IPS-20b (cell line): ENCODE measurements around the gene METRN.
"Not testable (repeated sequence)": the region's sequence is repeated elsewhere in the genome, so short reads cannot be mapped to it uniquely, and the experiment has no call there.

ENCODE experiments used
- H3K27ac ChIP-seq: one replicate; pipeline ENCODE4 v1.5.1; 2013; ENCODE audit warnings: low read length
- H3K27me3 ChIP-seq: 2 replicates; pipeline ENCODE4 v1.6.1; 2013; ENCODE audit warnings: mild to moderate bottlenecking, low read length, inconsistent platforms; ENCODE audit not compliant: insufficient read depth
- H3K36me3 ChIP-seq: 2 replicates; pipeline ENCODE4 v1.6.1; 2013; ENCODE audit warnings: low read depth, mild to moderate bottlenecking, inconsistent platforms, low read length, moderate library complexity; ENCODE audit not compliant: insufficient read depth
- H3K4me1 ChIP-seq: 2 replicates; pipeline ENCODE4 v1.6.1; 2013; ENCODE audit warnings: mild to moderate bottlenecking, control low read depth, inconsistent platforms, low read length, moderate library complexity; ENCODE audit not compliant: insufficient read depth
- H3K4me3 ChIP-seq: 2 replicates; pipeline ENCODE4 v1.5.1; 2013; ENCODE audit warnings: mild to moderate bottlenecking, low read length, inconsistent platforms
- H3K9ac ChIP-seq: 2 replicates; pipeline ENCODE4 v1.6.1; 2013; ENCODE audit warnings: low read depth, mild to moderate bottlenecking, inconsistent platforms, low read length, moderate library complexity
- H3K9me3 ChIP-seq: 2 replicates; pipeline ENCODE4 v1.6.1; 2013; ENCODE audit warnings: mild to moderate bottlenecking, low read depth, low read length, inconsistent platforms; ENCODE audit not compliant: insufficient read depth

METRN gene

GRCh38 chr16:741986-742629, 27.2 kb downstream of the METRN start:
- H3K4me3 ChIP-seq: no peak overlapping the region
- 0 out of 2 replicates have a peak, but pooled peaks cover under 1% of the 10 kb centered on the region for H3K36me3 ChIP-seq
- no peak overlapping the region for H3K9ac ChIP-seq
- H3K4me1 ChIP-seq: no peaks in the 10 kb centered on the region; the same call in 1 of the 2 replicates
- H3K27me3 ChIP-seq: no peaks in the 10 kb centered on the region
- H3K9me3 ChIP-seq: no peaks in the 10 kb centered on the region
- no peak overlapping the region for H3K27ac ChIP-seq

- not testable (repeated sequence) for H3K36me3 ChIP-seq, H3K9me3 ChIP-seq, H3K4me1 ChIP-seq, H3K4me3 ChIP-seq, H3K27ac ChIP-seq, H3K27me3 ChIP-seq, H3K9ac ChIP-seq
These were observed 28.0 kb downstream of the METRN start for GRCh38 chr16:742894-743293.

DNA sequence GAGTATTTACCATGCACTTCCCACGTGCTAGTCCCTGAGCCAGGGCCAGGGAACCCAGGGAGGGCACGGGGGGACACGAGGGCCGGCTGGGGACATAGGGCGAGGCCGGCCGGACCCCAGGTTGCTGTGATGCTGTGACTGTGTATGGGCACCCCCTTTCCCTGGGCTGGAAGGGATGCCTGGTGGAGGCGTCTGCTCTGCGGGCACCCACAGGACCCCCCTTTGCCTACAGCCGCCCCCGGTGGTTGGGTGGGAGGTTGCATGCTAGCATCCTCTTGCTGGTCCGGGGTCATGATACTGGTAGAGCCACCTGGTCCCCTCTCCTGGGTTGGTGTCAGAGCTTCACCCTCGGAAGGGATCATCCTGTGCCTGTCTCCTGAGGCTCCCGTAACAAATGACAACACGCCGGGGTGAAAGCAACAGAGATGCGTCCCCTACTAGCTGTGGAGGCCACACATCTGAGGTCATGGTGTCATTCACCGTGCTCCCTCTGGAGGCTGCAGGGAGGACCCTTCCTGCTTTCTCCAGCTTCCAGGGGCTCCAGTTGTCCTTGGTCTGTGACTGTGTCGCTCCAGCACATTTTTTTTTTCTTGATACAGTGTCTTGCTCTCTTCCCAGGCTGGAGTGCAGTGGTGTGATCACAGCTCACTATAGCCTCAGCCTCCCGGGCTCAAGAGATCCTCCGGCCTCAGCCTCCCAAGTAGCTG, 29.0 kb downstream of the METRN start:
- H3K9ac ChIP-seq: no peak overlapping the region
- H3K4me3 ChIP-seq: no peak overlapping the region
- no peaks in the 10 kb centered on the region for H3K36me3 ChIP-seq
- H3K27me3 ChIP-seq: no peaks in the 10 kb centered on the region
- no peaks in the 10 kb centered on the region for H3K9me3 ChIP-seq
- H3K4me1 ChIP-seq: no peaks in the 10 kb centered on the region; the same call in 1 of the 2 replicates
- H3K27ac ChIP-seq: no peak overlapping the region

GRCh38 chr16:745739-746138, 30.8 kb downstream of the METRN start:
- Histone ChIP-seq H3K9me3 (no peaks in the 10 kb centered on the region), H3K27me3 (no peaks in the 10 kb centered on the region), H3K36me3 (no peaks in the 10 kb centered on the region), H3K4me1 (no peaks in the 10 kb centered on the region; the same call in 1 of the 2 replicates), H3K27ac (no peak overlapping the region), H3K9ac (no peak overlapping the region), H3K4me3 (no peak overlapping the region)

DNA sequence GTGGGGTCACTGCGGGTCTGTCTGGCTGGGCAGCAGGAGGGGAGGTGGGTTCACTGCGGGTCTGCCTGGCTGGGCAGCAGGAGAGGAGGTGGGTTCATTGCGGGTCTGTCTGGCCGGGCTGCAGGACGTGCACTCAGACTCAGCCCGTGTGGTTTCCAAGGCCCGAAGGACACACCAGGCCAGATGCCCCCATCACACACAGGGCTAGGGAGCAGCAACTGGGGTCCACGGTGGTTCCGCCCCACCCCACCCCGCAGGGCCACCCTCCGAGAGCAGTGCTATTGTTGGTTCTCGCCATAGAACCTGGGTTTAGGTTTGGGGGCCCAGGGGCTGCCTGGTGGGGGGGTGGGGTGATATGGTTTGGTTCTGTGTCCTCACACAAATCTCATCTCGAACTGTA, 31.7 kb downstream of the METRN start:
- H3K27me3 ChIP-seq: no peaks in the 10 kb centered on the region
- no peaks in the 10 kb centered on the region for H3K9me3 ChIP-seq
- H3K4me1 ChIP-seq: peaks cover 3% of the 10 kb centered on the region; the same call in 1 of the 2 replicates
- H3K4me3 ChIP-seq: no peak overlapping the region
- no peak overlapping the region for H3K9ac ChIP-seq
- no peaks in the 10 kb centered on the region for H3K36me3 ChIP-seq
- no peak overlapping the region for H3K27ac ChIP-seq

DNA sequence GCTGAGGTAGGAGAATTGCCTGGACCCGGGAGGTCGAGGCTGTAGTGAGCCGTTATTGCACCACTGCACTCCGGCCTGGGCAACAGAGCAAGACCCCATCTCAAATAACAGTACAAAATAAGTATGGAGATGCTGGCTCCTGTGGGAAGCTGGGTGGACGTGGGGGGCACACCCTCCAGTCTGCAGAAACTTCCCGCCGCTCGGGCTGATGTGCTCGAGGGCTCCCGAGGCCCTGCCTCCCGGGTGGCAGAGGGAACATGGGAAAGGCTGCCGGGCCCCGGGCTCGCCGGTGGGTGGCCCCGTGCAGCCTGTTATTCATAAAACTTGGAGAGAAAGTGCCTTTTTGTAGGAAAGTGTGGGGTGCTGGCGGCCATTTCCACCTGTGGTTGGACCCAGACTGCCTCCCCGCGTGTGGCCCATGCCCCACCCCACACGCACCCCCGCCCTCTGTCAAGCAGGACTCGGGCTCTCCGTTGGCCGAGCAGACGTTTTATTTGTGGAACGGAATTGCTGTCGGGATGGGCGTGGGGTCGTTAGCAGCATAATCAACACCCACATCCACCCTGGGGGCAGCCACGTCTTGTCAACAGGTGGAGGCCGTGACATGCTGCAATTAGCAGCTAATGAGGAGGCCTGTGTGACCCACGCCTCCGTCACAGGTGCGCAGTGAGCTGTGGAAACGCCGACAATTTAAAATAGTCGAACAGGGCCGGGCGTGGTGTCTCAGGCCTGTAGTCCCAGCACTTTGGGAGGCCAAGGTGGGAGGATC, 33.2 kb downstream of the METRN start:
- Histone ChIP-seq H3K4me1 (peaks cover 10% of the 10 kb centered on the region; the same call in 1 of the 2 replicates), H3K27me3 (no peaks in the 10 kb centered on the region), H3K27ac (no peak overlapping the region), H3K4me3 (no peak overlapping the region), H3K36me3 (no peaks in the 10 kb centered on the region), H3K9ac (no peak overlapping the region), H3K9me3 (no peaks in the 10 kb centered on the region)

GRCh38 chr16:749010-749409, 34.1 kb downstream of the METRN start:
- no peaks in the 10 kb centered on the region for H3K9me3 ChIP-seq
- H3K36me3 ChIP-seq: no peaks in the 10 kb centered on the region
- H3K27me3 ChIP-seq: no peaks in the 10 kb centered on the region
- H3K4me3 ChIP-seq: no peak overlapping the region
- peaks cover 10% of the 10 kb centered on the region; the same call in 1 of the 2 replicates for H3K4me1 ChIP-seq
- H3K9ac ChIP-seq: no peak overlapping the region
- H3K27ac ChIP-seq: no peak overlapping the region

DNA sequence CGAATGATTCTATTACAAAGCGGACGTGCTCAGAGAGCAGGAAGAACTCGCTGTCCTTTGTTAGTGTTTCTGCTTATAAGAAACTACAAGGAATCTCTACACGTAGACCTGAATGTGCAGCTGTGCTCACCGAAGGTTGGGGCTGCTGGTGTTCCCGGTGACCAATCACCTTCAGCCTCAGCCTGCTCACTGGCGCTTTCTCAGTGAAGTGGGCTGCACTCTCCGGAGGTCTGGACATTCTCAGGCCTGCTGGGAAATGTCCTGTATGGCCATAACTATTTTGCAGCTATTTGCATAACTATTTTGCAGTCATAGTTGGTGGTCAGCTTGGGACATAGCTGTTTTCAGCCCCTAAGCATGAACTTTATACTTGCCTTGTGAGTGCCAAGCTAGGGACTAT, 35.6 kb downstream of the METRN start:
- Histone ChIP-seq H3K36me3 (no peaks in the 10 kb centered on the region), H3K27ac (no peak overlapping the region), H3K9ac (no peak overlapping the region), H3K9me3 (no peaks in the 10 kb centered on the region), H3K27me3 (no peaks in the 10 kb centered on the region), H3K4me3 (no peak overlapping the region), H3K4me1 (peaks cover 10% of the 10 kb centered on the region; the same call in 1 of the 2 replicates)

DNA sequence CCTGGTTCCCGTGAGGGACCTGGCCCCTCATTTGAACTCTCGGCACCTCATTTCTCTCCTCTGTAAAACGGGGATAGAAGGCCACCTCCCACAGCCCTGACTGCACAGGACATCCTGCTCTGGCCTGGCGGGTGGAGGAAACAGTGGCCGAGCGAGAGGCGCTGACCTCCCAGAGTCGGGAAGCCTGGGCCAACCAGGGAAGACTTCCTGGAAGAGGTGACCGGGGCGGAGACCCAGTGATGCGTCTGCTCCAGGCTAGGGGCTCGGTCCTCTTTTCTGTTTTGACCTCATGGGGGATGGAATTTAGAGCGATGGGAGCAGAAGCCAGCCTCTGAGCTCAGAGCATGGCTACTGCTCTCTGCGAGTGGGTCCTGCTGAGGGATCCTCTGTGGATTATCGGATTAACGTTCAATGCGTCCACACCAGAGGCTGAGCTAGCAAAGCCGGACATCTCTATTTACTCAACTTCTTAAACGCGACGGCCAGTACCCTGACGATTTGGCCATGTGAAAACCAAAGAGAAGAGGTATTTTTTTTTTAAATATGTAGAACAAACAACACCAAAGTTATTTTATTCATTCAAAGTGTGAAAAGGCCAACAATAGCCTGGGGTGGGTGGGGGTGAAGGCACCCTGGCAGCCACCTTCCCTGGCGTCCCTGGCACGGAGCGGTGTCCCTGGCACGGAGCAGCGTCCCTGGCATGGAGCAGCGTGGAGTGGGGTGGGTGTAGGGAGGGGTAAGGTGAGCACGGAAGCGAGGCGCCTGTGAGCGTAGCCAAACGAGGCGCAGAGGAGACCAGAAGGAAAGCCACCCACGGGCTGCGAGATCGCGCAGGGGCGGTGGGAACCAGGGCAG, 36.5 kb downstream of the METRN start:
- peak overlapping the region; percentile 24; the same call in 1 of the 2 replicates for H3K4me3 ChIP-seq
- H3K27me3 ChIP-seq: no peaks in the 10 kb centered on the region

DNA sequence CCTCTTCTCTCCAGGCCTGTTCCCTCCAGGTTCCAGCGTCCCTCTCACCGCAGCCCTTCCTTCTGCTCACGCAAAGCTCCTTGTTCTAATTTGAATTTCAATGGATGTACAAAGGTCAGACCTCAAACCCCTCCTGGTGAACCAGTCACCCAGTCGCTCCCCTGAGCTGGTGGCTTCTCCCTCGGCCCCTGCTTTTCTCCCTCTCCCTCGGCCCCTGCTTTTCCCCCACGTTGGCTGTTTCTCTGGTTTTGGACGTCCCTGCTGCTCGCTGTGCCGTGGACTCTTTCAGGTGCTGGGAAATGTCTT, 37.0 kb downstream of the METRN start:
- Histone ChIP-seq H3K36me3 (no peaks in the 10 kb centered on the region), H3K27me3 (no peaks in the 10 kb centered on the region), H3K27ac (no peak overlapping the region), H3K4me1 (peaks cover 10% of the 10 kb centered on the region; the same call in 1 of the 2 replicates), H3K4me3 (peak overlapping the region; percentile 24; the same call in 1 of the 2 replicates), H3K9ac (no peak overlapping the region), H3K9me3 (no peaks in the 10 kb centered on the region; the same call in 1 of the 2 replicates)

More for the DNA sequence above, 36.5 kb downstream of the METRN start:
- H3K9ac ChIP-seq: no peak overlapping the region
- H3K9me3 ChIP-seq: no peaks in the 10 kb centered on the region
- no peaks in the 10 kb centered on the region for H3K36me3 ChIP-seq
- peaks cover 10% of the 10 kb centered on the region; the same call in 1 of the 2 replicates for H3K4me1 ChIP-seq
- H3K27ac ChIP-seq: no peak overlapping the region

DNA sequence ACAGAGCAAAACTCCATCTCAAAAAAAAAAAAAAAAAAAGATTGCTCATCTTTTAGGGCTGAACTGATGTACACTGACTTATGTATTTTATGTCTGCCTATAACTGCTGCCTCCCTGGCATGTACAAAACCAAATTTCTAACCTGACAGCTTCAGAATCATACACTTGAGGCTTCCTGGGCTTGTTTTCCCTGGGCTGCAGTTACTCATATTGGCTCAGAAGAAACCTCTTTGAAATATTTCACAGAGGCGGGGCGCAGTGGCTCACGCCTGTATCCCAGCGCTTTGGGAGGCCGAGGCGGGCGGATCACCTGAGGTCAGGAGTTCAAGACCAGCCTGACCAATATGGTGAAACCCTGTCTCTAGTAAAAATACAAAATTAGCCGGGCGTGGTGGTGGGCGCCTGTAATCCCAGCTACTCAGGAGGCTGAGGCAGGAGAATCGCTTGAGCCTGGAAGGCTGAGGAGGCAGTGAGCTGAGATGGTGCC, 39.2 kb downstream of the METRN start:
- H3K9ac ChIP-seq, H3K27me3 ChIP-seq, H3K4me3 ChIP-seq, H3K9me3 ChIP-seq, H3K4me1 ChIP-seq, H3K36me3 ChIP-seq, H3K27ac ChIP-seq: not testable (repeated sequence)
